ENCODE results near the gene BTNL9. TPM values are rescaled to one million over a fixed set of nuclear protein-coding genes. Genes with fewer than 3 reads are reported as not detected.
"Not testable (repeated sequence)": the region's sequence is repeated elsewhere in the genome, so short reads cannot be mapped to it uniquely, and the experiment has no call there.

BTNL9 gene
- total RNA-seq, 1 donor from 2014 or later = not detected

- peak overlapping the region; percentile 23 for H3K4me3 ChIP-seq (ENCODE audit: low read depth, low read length)
- no peak for TF ChIP-seq CTCF (conservative IDR thresholded peaks at IDR 0.05; ENCODE audit: low read depth, low read length)
- DNase-seq (ENCODE audit: low read depth) = no peak
Measured at GRCh38 chr5:181100121-181100875, 60.2 kb downstream of the BTNL9 start.

GRCh38 chr5:181101030-181101641 is 61.1 kb downstream of the BTNL9 start:
- H3K4me3 ChIP-seq (ENCODE audit: low read depth, low read length) = not testable (repeated sequence)

GRCh38 chr5:181101930-181102674 is 62.0 kb downstream of the BTNL9 start:
- H3K4me3 ChIP-seq (ENCODE audit: low read depth, low read length); DNase-seq (ENCODE audit: low read depth): not testable (repeated sequence)

More at GRCh38 chr5:181101030-181101641, 61.1 kb downstream of the BTNL9 start:
- DNase-seq (ENCODE audit: low read depth) = not testable (repeated sequence)

- not testable (repeated sequence) for H3K4me3 ChIP-seq (ENCODE audit: low read depth, low read length); DNase-seq (ENCODE audit: low read depth)
Measured at GRCh38 chr5:181104259-181104568, 64.1 kb downstream of the BTNL9 start.

- DNase-seq (ENCODE audit: low read depth); H3K4me3 ChIP-seq (ENCODE audit: low read depth, low read length): not testable (repeated sequence)
Measured at GRCh38 chr5:181104606-181105390, 64.7 kb downstream of the BTNL9 start.

- no peak for DNase-seq (ENCODE audit: low read depth)
- TF ChIP-seq CTCF (conservative IDR thresholded peaks at IDR 0.05; ENCODE audit: low read depth, low read length) = no peak
- no peak overlapping the region for H3K4me3 ChIP-seq (ENCODE audit: low read depth, low read length)
Measured at GRCh38 chr5:181105391-181106025, 65.4 kb downstream of the BTNL9 start.

GRCh38 chr5:181107699-181108098 is 67.6 kb downstream of the BTNL9 start:
- no peak for DNase-seq (ENCODE audit: low read depth)
- H3K4me3 ChIP-seq (ENCODE audit: low read depth, low read length) = no peak overlapping the region
- no peak for TF ChIP-seq CTCF (conservative IDR thresholded peaks at IDR 0.05; ENCODE audit: low read depth, low read length)

- TF ChIP-seq CTCF (conservative IDR thresholded peaks at IDR 0.05; ENCODE audit: low read depth, low read length) = no peak
- H3K4me3 ChIP-seq (ENCODE audit: low read depth, low read length) = no peak overlapping the region
- no peak for DNase-seq (ENCODE audit: low read depth)
Measured at GRCh38 chr5:181108578-181109165, 68.6 kb downstream of the BTNL9 start.
